NCI-H345 treated with DMSO at 0.1 percent for 48 hours (cell line): ENCODE data around the gene ERBB2.
"Not testable (repeated sequence)": the region's sequence is repeated elsewhere in the genome, so short reads cannot be mapped to it uniquely, and the experiment has no call there.

Source experiments
- DNase-seq: peaks from one replicate; lab custom pipeline; 2025; ENCODE audit not compliant: unreplicated experiment; lab: John Stamatoyannopoulos, UW

Gene ERBB2

GRCh38 chr17:39757931-39758873 is 58.3 kb downstream of the ERBB2 start:
- no peak for DNase-seq

GRCh38 chr17:39759204-39759603 is 59.3 kb downstream of the ERBB2 start:
- no peak for DNase-seq

- DNase-seq, result no peak
Observed at GRCh38 chr17:39761861-39762496, 62.1 kb downstream of the ERBB2 start.

GRCh38 chr17:39763051-39763820 is 63.4 kb downstream of the ERBB2 start:
- no peak for DNase-seq

GRCh38 chr17:39764171-39764570 is 64.3 kb downstream of the ERBB2 start:
- not testable (repeated sequence) for DNase-seq

GRCh38 chr17:39765175-39765574 is 65.3 kb downstream of the ERBB2 start:
- DNase-seq, result no peak

- DNase-seq, result no peak
Observed at GRCh38 chr17:39765766-39766165, 65.9 kb downstream of the ERBB2 start.

GRCh38 chr17:39767147-39767546 is 67.3 kb downstream of the ERBB2 start:
- no peak for DNase-seq

GRCh38 chr17:39769974-39770587 is 70.2 kb downstream of the ERBB2 start:
- DNase-seq, result no peak

- no peak for DNase-seq
Observed at GRCh38 chr17:39772415-39772814, 72.6 kb downstream of the ERBB2 start.

GRCh38 chr17:39772987-39773934 is 73.4 kb downstream of the ERBB2 start:
- no peak for DNase-seq

- no peak for DNase-seq
Observed at GRCh38 chr17:39774047-39774446, 74.2 kb downstream of the ERBB2 start.

GRCh38 chr17:39775031-39775430 is 75.2 kb downstream of the ERBB2 start:
- DNase-seq, result no peak

GRCh38 chr17:39776252-39776651 is 76.4 kb downstream of the ERBB2 start:
- DNase-seq, result no peak

- no peak for DNase-seq
Observed at GRCh38 chr17:39777534-39778365, 77.9 kb downstream of the ERBB2 start.
